Spleen (tissue), 11 donors: ENCODE results near the gene RAN. TPM values are rescaled to one million over a fixed set of nuclear protein-coding genes. Genes with fewer than 3 reads are reported as not detected.

Experiments used
- DNase-seq: peaks from one replicate; pipeline ENCODE4 v3.0.0-alpha.2; 2020
- H3K27ac ChIP-seq, 8 donors: fragments of 200-600 bp; sonication (generic) in 7 of 8; 1 replicate in 4 of 8; 2 replicates in 4 of 8; pipeline versions ENCODE4 v1.5.0 to v1.8.0; 2016 to 2021; ENCODE audit warnings: inconsistent platforms in 4 of 8, mild to moderate bottlenecking in 4 of 8, moderate library complexity in 1 of 8
- H3K27me3 ChIP-seq, 7 donors: fragments of 200-600 bp; sonication (generic) in 6 of 7; replicated peaks in 1 of 7; 1 replicate in 4 of 7; 2 replicates in 3 of 7; pipeline versions ENCODE4 v1.5.0 to v1.8.0; 2016 to 2021; ENCODE audit warnings: inconsistent platforms in 3 of 7, mild to moderate bottlenecking in 1 of 7
- H3K36me3 ChIP-seq, 6 donors: fragments of 200-600 bp; sonication (generic) in 5 of 6; 1 replicate in 4 of 6; 2 replicates in 2 of 6; pipeline versions ENCODE4 v1.5.0 to v1.8.0; 2016 to 2021; ENCODE audit warnings: inconsistent platforms in 2 of 6
- H3K4me1 ChIP-seq, 6 donors: fragments of 200-600 bp; sonication (generic) in 5 of 6; 1 replicate in 3 of 6; 2 replicates in 3 of 6; pipeline versions ENCODE4 v1.5.0 to v1.8.0; 2016 to 2021; ENCODE audit warnings: inconsistent platforms in 3 of 6
- H3K4me3 ChIP-seq, 8 donors: fragments of 200-600 bp; sonication (generic) in 7 of 8; 1 replicate in 4 of 8; 2 replicates in 4 of 8; pipeline versions ENCODE4 v1.5.0 to v1.8.0; 2016 to 2021; ENCODE audit warnings: inconsistent platforms in 4 of 8, mild to moderate bottlenecking in 4 of 8, moderate library complexity in 2 of 8
- H3K9me3 ChIP-seq, 8 donors: fragments of 200-600 bp; sonication (generic) in 7 of 8; 1 replicate in 4 of 8; 2 replicates in 4 of 8; pipeline versions ENCODE4 v1.5.0 to v1.8.0; 2016 to 2021; ENCODE audit warnings: inconsistent platforms in 4 of 8
- POLR2A ChIP-seq, 3 donors: fragments of 450-650 bp; IDR thresholded peaks; one replicate each; pipeline ENCODE4 v1.5.1; 2017; ENCODE audit warnings: antibody characterized with exemption in 3 of 3, mild to moderate bottlenecking in 1 of 3
- POLR2AphosphoS5 ChIP-seq, 3 donors: sonication (generic); formaldehyde crosslinking; IDR thresholded peaks; one replicate each; pipeline ENCODE4 v1.5.1; 2017; ENCODE audit warnings: antibody characterized with exemption in 3 of 3
- WGBS, 5 donors: extraction: QIAGEN DNeasy Blood & Tissue Kit in 3 of 5; methylation state at CpG; one replicate each; pipeline versions ENCODE4 v1.1.5 to v1.1.7; 2013 to 2018; 5-methylcytosine and 5-hydroxymethylcytosine counted together
- intact Hi-C: fragments of 100-400 bp; cut with DNase I; formaldehyde crosslinking; loops from one replicate; pipeline ENCODE4 v1.15.0; 2023; ENCODE audit warnings: low total_unique reads
- polyA plus RNA-seq, 3 donors: library from polyadenylated mRNA; stranded (reverse); fragments of 200-250 nt; gene quantifications; one replicate each; pipeline ENCODE4 v1.2.1, GENCODE V29; 2013
- total RNA-seq, 7 donors: library from RNA; depleted of rRNA in 3 of 7; stranded (reverse); fragments of >200 nt in 3 of 7; fragmentation: NEBNext Ultra II Directional in 4 of 7; extraction: Animal tissue kit (Norgen Biotek cat#: 25700) in 4 of 7; gene quantifications; one replicate each; pipeline versions ENCODE4 v1.1.0 to v1.2.1, GENCODE V29; 2016 to 2021
- TF ChIP-seq, protein P1 (sequence below), 11 experiments: fragments of 200-600 bp in 7 of 11; fragments of 450-650 bp in 4 of 11; sonication (generic) in 4 of 11; IDR thresholded peaks in 8 of 11; conservative IDR thresholded peaks in 3 of 11; 1 replicate in 7 of 11; 2 replicates in 4 of 11; pipeline versions ENCODE4 v1.4.0 to v1.8.0; 2016 to 2021; ENCODE audit warnings: antibody characterized with exemption in 11 of 11, inconsistent platforms in 4 of 11, mild to moderate bottlenecking in 1 of 11
- donor health status: healthy with polysubstance abuse.
- donor health status: DM: no; HTN: no; CAD: no; lungs with moderate emphysema.
- donor health status: DM: no; HTN: no; CAD: no.
- donor health status: Bipolar disorder and iron deficiency.
- donor health status: healthy.
- donor health status: DM: no; HTN: no; CAD: no.
- donor health status: DM: yes; HTN: yes; CAD: no.

Gene RAN
- total and polyA plus RNA-seq, 10 donors, result 128 to 423 (median 293) TPM

DNA sequence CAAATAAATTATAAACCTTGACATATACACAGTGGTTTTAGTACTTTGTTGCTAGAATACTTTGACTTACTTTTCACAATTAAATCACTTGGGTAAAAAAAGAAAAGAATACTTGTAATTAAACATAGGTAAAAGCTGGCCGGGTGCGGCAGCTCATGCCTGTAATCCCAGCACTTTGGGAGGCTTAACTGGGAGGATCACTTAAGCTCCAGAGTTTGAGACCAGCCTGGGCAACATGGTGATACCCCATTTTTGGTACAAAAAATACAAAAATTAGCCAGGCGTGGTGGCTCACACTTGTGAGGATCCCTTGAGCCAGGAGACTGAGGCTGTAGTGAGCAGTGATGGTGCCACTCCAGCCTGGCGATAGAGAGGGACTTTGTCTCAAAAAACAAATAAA is 40.6 kb upstream of the RAN start:
- WGBS, 5 donors, result 87 to 98% (median 97%) methylated on average over 4 of the region's 4 CpGs
- Histone ChIP-seq H3K27me3 (no peaks in the 10 kb centered on the region), H3K4me1 (peaks cover 0 to 51% (median 8%) of the 10 kb centered on the region in 6 donors), H3K9me3 (no peaks in the 10 kb centered on the region), H3K36me3 (no peaks in the 10 kb centered on the region), H3K27ac (no peak overlapping the region), H3K4me3 (no peak overlapping the region)
- no peak for TF ChIP-seq POLR2AphosphoS5 (IDR thresholded peaks at IDR 0.05)
- DNase-seq, result no peak
- intact Hi-C loops, result no loop called here

DNA sequence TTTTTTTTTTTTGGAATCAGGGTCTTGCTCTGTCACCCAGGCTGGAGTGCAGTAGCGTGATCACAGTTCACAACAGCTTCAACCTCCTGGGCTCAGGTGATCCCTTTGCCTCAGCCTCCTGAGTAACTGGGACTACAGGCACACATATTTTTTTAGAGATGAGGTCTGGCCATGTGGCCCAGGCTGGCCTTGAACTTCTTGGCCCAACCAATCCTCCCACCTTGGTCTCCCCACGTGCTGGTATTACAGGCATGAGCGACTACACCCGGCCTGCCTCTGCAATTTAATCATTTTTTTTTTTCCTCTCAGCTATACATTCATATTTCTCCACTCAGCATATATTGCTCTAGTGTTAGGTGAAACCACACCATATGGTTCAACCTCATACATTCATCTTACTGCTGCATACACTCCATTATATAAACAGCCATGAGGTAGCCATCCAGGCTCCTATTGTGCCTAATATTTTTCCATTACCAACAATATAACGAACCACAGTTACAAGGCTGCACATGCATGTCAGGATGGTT is 39.9 kb upstream of the RAN start:
- H3K27me3 ChIP-seq, result no peaks in the 10 kb centered on the region
- 79 to 92% (median 88%) methylated on average over 5 of the region's 5 CpGs for WGBS, 5 donors
- H3K9me3 ChIP-seq, result no peaks in the 10 kb centered on the region
- no peak for DNase-seq
- H3K27ac ChIP-seq, result no peak overlapping the region
- H3K4me3 ChIP-seq, result no peak overlapping the region
- no peak for TF ChIP-seq POLR2A (IDR thresholded peaks at IDR 0.05)
- TF ChIP-seq, protein P1, sequence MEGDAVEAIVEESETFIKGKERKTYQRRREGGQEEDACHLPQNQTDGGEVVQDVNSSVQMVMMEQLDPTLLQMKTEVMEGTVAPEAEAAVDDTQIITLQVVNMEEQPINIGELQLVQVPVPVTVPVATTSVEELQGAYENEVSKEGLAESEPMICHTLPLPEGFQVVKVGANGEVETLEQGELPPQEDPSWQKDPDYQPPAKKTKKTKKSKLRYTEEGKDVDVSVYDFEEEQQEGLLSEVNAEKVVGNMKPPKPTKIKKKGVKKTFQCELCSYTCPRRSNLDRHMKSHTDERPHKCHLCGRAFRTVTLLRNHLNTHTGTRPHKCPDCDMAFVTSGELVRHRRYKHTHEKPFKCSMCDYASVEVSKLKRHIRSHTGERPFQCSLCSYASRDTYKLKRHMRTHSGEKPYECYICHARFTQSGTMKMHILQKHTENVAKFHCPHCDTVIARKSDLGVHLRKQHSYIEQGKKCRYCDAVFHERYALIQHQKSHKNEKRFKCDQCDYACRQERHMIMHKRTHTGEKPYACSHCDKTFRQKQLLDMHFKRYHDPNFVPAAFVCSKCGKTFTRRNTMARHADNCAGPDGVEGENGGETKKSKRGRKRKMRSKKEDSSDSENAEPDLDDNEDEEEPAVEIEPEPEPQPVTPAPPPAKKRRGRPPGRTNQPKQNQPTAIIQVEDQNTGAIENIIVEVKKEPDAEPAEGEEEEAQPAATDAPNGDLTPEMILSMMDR (IDR thresholded peaks at IDR 0.05 in 8 of 11, conservative IDR thresholded peaks at IDR 0.05 in 3 of 11), result no peak
- TF ChIP-seq POLR2AphosphoS5 (IDR thresholded peaks at IDR 0.05), result no peak
- intact Hi-C loops, result no loop called here
- no peaks in the 10 kb centered on the region for H3K36me3 ChIP-seq
- H3K4me1 ChIP-seq, result peaks cover 0 to 53% (median 8%) of the 10 kb centered on the region in 6 donors

DNA sequence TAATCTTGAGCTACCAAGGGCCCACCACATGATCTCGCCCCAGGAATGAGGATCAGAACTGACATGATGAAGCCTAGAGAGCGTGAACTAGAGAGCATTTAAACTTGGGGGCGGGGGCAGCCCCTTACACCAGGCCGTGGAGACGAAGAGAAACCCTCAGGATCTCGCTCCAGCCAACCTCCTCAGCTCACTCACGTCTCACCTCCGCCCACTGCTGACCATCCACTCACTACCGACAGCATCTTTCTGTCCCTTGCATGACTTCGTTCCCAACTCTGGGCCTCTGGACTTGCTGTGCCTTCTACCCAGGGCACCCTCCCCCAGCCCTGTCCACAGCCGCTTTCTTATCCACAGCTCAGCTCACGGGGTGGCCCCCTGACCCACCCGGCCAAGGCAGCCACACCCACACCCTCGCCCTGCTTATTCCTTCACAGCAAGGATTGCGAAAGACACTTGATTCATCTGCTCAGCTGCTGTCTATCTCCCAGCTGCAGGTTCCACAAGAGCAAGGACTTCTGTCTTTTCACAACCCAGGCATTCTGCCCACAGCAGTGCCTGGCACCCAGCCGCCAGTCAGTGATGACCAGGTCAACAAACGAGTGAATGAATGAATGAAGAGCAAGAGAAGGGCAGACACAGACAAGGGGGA is 39.2 kb upstream of the RAN start:
- H3K27ac ChIP-seq, result no peak overlapping the region
- no peaks in the 10 kb centered on the region for H3K36me3 ChIP-seq
- 70 to 82% (median 77%) methylated on average over 17 of the region's 17 CpGs for WGBS, 5 donors
- H3K4me1 ChIP-seq, result peaks cover 0 to 53% (median 7%) of the 10 kb centered on the region in 6 donors
- no peak for DNase-seq
- H3K9me3 ChIP-seq, result no peaks in the 10 kb centered on the region
- no peak for TF ChIP-seq POLR2A (IDR thresholded peaks at IDR 0.05)
- TF ChIP-seq POLR2AphosphoS5 (IDR thresholded peaks at IDR 0.05), result peak in 1 of 3 donors; percentile 14
- intact Hi-C loops, result no loop called here
- H3K27me3 ChIP-seq, result no peaks in the 10 kb centered on the region
- no peak overlapping the region for H3K4me3 ChIP-seq

DNA sequence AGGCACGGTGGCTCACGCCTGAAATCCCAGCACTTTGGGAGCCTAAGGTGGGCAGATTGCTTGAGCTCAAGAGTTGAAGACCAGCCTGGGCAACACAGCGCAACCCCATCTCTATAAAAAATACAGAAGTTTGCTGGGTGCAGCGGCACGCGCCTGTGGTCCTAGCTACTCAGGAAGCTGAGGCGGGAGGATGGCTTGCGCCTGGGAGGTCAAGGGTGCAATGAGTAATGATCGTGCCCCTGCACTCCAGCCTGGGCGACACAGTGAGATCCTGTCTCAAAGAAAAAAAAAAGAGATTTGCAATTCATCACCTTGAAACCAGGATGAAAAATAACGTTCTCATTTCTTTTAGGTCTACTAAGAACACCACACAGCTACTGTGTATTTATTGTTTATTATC is 36.9 kb upstream of the RAN start:
- H3K9me3 ChIP-seq, result no peaks in the 10 kb centered on the region
- 26 to 52% (median 47%) methylated on average over 11 of the region's 11 CpGs for WGBS, 5 donors
- no peak overlapping the region for H3K4me3 ChIP-seq
- DNase-seq, result no peak
- H3K36me3 ChIP-seq, result no peaks in the 10 kb centered on the region
- no peaks in the 10 kb centered on the region for H3K27me3 ChIP-seq
- H3K27ac ChIP-seq, result no peak overlapping the region
- peaks cover 6 to 64% (median 21%) of the 10 kb centered on the region in 6 donors for H3K4me1 ChIP-seq
- TF ChIP-seq POLR2A (IDR thresholded peaks at IDR 0.05), result no peak
- TF ChIP-seq POLR2AphosphoS5 (IDR thresholded peaks at IDR 0.05), result no peak
- TF ChIP-seq, protein P1 (IDR thresholded peaks at IDR 0.05 in 8 of 11, conservative IDR thresholded peaks at IDR 0.05 in 3 of 11), result no peak
- intact Hi-C loops, result no loop called here

DNA sequence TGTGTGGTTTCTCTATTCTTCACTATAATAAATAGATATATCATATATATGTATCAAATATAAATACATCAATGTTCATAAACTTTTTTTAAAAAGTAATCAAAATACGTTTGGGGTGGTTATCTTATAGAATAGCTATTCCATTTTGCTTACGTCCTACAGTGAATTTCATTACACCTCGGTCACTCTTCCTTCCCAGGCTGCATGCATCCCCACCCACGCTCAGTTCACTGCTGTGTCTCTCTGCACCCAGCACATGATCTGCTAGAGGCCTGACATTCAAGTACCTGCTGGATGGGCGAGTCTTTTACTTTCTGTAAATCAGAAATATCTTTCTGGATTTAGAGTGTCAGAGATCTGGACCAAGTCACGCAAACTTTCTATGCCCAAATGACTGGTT is 36.4 kb upstream of the RAN start:
- TF ChIP-seq, protein P1 (IDR thresholded peaks at IDR 0.05 in 8 of 11, conservative IDR thresholded peaks at IDR 0.05 in 3 of 11), result no peak
- no peak for TF ChIP-seq POLR2AphosphoS5 (IDR thresholded peaks at IDR 0.05)
- TF ChIP-seq POLR2A (IDR thresholded peaks at IDR 0.05), result no peak
- Histone ChIP-seq H3K4me3 (no peak overlapping the region), H3K27ac (no peak overlapping the region), H3K9me3 (no peaks in the 10 kb centered on the region), H3K4me1 (peaks cover 6 to 67% (median 21%) of the 10 kb centered on the region in 6 donors), H3K36me3 (no peaks in the 10 kb centered on the region), H3K27me3 (no peaks in the 10 kb centered on the region)
- no peak for DNase-seq
- WGBS, 5 donors, result 87 to 90% (median 89%) methylated on average over 6 of the region's 6 CpGs
- intact Hi-C loops, result no loop called here
